GM21723 (cell line): ENCODE data around the gene RAB5A.
"Not testable (repeated sequence)": the region's sequence is repeated elsewhere in the genome, so short reads cannot be mapped to it uniquely, and the experiment has no call there.

Source experiments
- ATAC-seq: cut with Tn5 transposase; IDR thresholded peaks from one replicate; pipeline ENCODE4 v1.9.1; 2021; ENCODE audit warnings: mild to moderate bottlenecking, moderate library complexity; ENCODE audit not compliant: unreplicated experiment

Gene RAB5A, protein sequence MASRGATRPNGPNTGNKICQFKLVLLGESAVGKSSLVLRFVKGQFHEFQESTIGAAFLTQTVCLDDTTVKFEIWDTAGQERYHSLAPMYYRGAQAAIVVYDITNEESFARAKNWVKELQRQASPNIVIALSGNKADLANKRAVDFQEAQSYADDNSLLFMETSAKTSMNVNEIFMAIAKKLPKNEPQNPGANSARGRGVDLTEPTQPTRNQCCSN

DNA sequence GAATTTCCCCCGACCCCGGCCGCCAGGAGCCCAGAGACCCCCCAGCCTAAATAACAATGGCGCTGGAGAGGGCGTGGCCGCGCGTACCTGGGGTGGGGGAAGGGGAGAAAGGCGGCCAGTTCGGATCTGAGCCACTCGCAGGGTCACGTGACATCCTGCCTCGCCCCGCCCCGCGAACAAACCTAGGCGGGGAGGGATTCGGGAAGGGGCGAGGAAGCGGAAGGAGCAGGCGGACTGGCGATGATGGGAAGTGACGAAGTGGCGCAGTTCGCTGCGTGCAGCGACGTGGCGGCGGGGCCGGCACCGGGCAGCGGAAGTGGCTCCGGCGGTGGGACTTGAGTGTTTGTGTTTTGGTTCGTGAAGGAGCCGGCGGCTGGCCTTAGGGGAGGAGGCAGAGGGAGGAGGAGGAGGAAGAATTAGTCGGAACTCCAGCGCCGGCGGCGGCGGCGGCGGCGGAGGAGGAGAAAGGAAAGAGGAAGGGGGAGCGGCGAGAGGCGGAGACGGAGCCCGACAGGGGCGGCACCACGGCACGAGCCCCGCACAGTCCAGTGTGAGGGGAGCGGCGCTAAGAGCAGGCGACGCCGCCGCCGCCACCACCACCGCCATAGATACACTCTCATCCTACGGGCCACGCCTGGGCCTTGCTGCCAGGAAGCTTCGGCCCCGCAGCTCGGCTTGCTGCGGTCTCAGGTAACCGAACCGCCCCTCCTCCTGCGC is at the start of gene RAB5A:
Gene RAB5A, plus strand, starts transcription at position 266 of the 717 bp plus-strand sequence. CDS start 3,802 bp downstream, outside the sequence.
- ATAC-seq, result peak; percentile 96

DNA sequence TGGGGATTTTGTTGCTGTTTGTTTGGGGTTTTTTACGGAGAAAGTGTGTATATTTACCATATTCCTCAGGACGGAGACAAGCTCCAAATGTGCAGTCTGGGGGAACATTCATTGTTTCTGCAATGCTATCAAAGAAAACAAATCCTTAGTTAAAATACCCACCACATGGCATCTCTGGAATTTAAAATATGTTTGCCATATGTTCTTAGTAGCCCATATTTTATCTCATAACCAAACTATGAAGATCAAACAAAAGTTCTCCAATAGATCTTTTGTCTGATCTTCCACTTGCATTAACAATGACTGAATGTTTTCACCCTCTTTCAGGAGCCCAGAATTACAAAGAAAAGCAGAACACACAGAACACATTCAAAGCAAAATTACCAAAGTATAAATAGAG is 48.2 kb upstream of the RAB5A start:
- ATAC-seq, result no peak

DNA sequence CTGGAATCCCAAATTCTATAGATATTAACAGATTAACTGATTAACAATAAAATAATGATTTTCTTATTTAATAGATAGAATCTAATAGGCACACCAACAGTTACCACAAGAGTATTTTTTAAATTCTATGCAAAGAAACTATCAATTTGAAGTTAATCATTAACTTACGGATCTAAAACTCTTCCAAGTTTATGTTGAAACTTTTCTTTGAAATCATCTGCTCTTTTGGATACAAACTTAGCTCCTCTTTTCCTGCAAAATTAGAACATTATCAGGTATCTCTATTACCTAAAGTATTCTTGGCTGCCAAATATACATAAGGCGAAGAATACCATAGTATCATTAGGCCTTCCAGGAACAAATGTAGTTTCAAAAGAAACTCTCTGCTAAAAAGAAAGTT is 47.6 kb upstream of the RAB5A start:
- ATAC-seq, result no peak

DNA sequence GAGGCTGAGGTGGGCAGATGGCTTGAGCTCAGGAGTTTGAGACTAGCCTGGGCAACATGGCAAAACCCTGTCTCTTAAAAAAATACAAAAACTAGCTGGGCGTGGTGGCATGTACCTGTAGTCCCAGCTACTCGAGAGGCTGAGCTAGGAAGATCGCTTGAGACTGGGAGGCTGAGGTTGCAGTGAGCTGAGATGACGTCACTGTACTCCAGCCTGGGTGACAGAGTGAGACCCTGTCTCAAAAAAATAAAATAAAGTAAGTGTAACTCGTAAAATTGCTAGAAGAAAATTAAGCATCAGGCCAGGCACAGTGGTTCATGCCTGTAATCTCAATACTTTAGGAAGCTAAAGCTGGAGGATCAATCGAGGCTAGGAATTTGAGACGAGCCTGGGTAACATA is 47.1 kb upstream of the RAB5A start:
- ATAC-seq, result not testable (repeated sequence)

DNA sequence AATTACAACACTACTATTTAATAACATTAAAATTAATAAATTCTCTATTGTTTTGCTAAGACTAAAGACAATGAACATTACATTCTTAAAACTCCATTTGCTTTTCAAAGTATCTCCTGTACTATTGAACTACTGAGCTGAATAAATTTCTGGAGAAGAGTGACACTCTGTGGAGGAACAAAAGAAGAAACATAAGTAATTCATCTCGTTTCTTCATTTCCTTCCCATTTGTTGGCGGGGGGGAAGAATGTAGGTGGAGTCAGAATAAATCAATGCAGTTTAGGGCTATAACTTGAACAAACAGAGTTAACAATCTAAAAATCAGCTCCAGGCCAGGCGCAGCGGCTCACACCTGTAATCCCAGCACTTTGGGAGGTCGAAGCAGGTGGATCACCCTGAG is 45.6 kb upstream of the RAB5A start:
- ATAC-seq, result no peak

DNA sequence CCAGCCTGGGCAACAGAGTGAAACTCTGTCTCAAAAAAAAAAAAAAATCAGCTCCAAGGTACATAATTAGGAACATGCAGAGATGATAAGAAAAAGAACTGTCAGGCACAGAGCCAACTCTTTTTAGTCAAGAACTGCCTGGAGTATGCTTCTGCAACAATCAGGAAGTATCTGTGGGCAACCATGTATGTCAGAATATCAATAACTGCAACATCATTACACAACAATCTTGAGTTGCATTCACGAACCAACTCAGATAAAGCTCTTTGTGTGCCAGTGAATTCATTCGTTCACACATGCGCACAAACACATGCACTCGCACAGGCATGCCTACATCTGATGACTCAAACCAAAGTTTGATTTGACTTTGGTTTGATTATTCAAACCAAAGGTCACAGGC is 45.0 kb upstream of the RAB5A start:
- ATAC-seq, result no peak

DNA sequence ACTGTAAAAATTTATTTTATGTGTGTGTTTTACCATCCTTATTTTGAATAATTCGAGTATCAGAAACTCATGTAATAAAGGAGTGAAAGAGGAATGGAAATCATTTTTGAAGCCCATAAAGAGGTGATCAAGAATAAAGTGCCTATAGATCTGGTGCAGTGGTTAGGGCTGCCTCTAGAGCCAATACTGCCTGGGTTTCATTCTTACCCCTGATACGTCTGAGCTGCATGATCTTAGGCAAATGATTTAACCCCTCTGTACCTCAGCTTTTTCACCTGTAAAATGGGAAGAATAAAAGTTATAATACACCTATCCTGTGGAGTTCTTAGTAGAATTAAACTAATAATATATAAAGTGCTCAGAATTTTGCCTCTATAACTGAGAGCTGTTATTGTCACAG is 43.2 kb upstream of the RAB5A start:
- ATAC-seq, result no peak

DNA sequence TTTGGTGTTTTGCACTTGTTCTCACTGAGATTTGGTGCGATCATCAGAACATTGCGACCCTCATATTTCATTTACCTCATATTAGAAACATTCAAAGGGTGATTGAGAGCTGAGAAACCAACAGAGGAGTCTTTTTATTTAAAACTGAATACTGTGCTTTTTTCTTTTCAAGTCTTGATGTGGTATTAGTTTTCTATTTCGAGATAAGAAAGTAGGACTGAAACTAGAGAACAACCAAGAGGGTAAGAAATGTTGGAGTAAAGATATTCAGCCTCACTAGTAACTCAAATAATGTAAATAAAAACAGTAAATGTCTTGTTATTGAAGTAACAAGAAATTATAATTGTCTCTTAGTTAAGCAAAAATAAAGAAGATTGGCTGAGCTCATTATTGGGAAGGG is 39.4 kb upstream of the RAB5A start:
- ATAC-seq, result no peak

DNA sequence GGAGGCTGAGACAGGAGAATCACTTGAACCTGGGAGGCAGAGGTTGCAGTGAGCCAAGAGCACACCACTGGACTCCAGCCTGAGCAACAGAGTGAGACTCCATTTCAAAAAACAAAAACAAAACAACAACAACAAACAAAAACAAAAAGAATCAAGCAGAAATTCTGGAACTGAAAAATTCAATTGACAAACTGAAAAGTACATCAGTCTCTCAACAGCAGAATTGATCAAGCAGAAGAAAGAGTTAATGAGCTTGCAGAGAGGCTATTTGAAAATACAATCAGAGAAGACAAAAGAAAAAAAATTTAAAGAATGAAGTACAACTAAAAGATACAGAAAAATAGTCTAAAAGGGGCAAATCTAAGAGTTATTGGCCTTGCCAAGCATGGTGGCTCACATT is 35.4 kb upstream of the RAB5A start:
- ATAC-seq, result no peak

DNA sequence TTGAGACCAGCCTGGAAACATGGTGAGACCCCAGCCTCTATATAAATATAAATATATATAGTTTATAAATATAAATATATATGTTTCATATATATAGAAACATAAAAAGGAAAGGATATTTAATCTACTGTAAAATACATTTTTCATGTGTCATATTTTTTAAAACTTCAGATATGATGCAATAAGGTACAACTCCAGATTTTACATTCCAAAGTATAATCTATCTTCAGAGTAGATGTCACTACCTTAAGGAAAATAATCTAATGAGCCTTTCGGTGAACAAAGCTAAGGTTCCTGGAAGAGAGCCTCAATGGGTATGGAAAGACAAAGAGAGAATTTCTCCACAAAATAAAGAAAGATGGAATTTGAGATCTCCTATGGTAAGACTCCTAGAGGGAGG is 29.7 kb upstream of the RAB5A start:
- ATAC-seq, result no peak

DNA sequence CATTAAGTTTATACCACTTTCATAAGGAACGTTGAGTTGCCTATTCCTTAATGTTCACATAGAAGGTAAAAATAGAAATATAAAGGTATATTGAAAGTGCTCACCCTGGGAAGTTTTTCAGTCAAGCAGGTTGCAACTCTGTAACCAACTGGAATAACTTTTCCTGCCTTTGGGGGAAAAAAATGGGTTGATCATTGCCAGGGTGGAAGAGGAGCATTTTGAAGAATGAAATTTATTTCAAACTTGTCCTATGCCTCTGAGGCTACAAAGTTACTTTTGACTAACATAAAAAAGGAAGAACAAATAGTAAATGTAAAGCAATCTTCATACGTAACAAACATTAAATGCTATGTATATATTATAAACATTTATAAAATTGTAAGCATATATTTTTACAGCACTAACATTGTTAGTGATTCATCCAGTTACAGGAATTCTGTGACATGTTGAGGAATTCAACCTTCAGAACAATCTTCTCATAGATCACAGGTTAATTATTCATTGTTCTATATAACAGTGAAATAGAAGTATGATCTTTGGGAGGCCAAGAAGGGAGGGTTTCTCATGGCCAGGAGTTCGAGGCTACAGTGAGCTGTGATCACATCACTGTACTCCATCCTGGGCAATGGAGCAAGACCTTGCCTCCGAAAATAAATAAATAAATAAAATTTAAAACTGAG is 26.4 kb upstream of the RAB5A start:
- ATAC-seq, result no peak

DNA sequence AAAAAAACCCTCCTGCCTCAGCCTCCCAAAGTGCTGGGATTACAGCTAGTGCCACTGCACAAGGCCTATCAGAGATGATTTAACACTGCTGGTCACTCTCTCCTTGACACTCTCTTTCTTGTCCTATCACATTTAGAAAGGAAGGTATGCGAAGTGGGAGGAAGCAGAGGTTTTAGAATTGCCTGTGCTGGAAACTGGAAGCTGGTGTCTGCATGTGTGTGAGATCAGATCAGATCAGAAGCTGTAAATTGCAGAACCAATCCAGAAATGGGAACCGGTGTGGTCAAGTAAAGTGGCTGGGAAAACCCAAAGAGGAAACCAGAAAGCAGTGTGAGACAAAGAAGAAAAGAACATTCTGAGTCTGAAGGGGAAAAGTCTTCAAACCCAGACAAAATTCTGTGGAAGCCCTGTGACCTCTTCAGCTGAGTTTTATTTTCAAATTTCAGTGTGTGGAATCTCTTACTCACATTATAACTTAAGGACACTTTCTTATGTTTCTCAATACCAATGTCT is 15.7 kb upstream of the RAB5A start:
- ATAC-seq, result peak; percentile 86

DNA sequence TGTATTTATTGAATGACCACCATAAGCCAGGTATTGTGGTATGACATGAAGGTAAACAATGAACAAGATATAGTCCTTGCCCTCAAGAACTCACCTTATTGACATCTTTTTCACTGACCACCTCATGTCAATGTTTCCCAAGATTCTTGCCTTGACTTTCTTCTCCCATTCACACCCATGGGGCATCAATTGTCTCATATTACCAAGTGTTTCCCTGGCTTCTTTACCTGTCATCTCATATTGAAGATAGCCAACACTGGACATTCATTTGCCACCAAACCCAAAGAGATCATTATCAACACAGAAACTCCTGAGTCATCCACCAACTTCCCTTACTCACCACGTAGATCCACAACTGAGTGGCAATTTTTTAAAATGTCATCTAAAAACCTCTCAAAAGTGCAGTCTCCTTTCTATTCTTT is 15.1 kb upstream of the RAB5A start:
- ATAC-seq, result no peak

DNA sequence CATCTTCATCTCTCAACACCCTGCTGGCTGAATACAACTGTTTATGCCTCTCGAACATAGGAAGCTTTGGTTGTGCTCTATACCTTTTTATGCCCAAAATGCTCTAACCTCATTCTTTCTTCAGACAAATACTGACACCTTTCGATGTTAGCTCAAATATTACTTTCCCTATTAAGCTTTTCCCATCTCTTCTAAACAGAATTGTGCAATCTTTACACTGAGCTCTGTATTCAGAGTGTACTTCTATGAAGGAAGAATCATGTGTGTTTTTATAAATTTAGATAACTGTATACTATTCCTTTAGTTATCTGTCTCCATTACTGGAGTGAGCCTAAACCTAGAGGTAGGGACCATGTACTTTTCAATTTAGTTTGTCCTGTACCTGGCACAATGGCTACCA is 14.5 kb upstream of the RAB5A start:
- ATAC-seq, result no peak

DNA sequence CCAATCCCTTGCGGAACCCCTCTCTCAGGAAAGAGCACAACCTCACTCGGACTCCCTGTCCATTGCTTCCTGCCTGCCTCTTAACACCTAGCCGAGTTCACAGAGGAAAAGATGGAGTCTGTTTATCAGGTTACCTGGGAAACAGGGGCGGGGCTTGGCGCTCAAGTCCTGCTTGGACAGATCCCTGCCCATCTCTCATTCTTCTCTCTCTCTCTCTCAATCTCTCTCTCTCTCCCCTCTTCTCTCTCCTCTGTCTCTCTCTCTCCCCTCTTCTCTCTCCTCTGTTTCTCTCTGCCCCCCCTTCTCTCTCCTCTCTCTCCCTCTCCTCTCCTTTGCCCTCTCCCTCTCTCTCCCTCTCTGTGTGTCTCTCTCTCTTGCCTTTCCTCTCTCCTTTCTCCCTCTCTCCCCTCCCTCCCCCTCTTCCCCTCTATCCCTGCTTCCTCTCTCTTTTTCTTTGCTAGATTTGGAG is 12.8 kb upstream of the RAB5A start, which contains the start of gene EFHB:
Gene EFHB, minus strand, starts transcription at position 120 of the 469 bp plus-strand sequence. CDS start 199 bp downstream, outside the sequence.
- ATAC-seq, result no peak

DNA sequence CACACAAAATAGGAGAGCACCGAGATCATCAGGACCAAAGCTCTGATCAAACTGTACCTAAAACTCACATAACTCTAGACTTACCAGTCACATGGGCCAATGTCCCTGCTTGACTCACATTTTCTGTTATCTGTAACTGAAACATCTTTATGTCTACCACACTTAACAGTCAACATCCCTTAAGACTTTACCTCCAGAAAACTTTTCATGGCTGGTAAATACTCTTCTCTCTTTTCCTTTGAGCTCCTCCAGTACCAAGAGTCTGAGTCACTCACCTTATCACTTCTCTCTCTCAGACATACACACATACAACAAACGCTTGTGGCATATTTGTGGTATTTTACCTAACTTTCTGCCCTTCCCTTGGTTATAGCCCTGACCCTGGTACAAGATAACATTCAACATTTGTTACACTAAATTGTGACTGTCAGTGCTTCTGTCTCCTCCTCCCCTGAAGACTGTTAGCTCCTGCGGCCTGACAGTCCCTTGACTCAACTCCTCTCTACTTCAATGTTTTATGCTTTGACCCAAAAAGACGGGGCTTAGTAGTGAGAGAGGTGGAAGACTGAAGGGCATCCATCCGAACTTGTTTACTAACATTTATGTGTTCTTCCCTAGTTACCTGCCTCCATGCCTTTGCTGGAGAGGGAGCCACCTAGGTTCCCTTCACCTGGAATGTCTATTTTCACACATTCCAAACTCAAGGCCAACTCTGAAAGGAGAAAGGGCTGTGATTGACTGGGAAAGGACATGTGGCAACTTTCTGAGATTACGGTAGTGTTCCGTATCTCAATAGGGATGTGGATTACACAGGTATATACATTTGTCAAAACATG is 9.2 kb upstream of the RAB5A start:
- ATAC-seq, result no peak

DNA sequence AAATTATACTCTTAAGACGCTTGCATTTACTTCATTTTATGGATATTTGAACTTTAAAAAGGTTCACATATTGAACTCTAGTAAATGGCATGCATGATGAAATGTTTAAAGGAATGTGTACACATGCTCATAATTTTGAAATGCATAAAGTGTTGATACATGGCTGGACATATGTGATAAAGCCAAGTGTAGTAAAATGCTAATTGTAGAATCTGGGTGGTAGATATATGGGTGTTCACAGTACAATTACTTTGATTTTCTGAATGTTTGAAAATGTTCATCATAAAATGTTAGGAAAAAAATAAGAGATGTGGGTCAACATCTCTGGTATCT is 8.6 kb upstream of the RAB5A start:
- ATAC-seq, result no peak

DNA sequence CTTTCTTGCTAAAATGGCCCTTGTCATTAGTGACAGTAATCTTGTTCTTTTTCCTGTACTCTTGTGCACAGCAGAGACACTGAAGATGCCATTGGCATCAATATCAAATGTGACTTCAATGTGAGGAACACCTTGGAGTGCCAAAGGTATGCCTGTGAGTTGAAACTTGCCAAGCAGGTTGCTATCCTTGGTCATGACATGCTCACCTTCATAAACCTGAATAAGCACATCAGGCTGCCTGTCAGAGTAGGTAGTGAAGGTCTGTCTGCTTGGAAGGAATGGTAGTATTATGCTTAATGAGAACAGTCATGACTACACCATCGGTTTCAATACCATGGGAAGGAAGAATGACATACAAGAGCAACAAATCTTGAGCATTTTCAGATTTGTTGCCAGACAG is 6.3 kb upstream of the RAB5A start:
- no peak for ATAC-seq

DNA sequence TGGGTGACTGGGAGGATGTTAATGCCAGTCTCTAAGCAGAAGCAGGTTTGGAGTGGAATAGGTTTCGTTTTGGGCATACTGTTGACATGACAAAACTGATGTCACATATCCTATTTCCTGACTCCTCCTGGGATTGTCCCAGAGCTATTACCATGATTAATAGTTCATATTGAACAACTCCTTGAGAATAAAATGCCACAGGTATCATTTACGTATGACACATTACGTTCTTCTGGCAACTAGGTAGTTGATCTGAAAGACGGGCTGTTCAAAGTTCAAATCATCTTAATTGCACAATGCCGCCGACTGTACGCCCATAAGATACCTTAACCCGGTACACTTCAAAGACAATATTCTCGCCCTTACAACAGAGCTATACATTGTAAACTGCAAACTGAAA is 1.4 kb upstream of the RAB5A start:
- no peak for ATAC-seq

DNA sequence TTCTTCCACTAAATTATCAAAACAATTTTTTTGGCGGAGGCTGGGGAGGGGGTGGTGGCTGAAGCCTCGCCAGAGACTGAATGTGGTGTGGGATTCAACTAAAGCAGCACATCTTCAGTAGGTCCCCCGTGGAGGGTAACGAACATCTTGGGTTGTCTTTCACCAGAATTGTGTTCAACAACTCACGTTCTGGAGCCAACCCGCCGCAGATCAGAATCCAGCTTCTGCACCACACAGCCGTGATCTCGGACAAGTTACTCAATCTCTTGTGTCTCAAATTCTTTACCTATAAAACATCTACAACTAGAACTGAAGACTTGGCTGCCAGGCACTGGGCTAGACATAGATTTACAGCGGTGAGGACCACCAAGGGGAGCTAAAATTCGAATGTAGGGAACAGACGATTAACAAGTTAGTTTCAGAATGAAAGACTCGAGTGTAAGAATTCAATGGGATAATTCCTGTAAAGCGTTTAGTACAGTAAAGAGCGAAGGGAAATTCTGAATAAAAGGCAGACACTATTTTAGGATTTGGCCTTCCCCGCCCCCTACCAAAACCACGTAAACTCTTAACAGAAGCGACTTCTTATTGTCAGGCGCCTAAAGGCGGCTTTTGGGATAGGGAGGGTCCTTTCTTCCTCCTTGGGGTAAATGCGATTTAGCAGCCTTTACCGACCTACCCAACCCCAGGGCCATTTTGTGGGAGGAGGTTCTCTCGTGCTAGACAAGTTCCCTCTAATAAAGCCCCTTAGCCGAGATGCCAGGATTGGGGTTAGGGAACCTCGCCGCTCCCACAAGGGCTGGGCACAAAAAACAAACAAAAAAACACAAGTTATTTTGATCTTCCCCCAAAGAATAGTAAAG is 697 bp upstream of the RAB5A start:
- peak; percentile 4 for ATAC-seq
